Memory B cell (primary cell): Measurements from ENCODE around the gene ATRNL1.
"Not testable (repeated sequence)": the region's sequence is repeated elsewhere in the genome, so short reads cannot be mapped to it uniquely, and the experiment has no call there.

Experiments used
- ATAC-seq: fragments of 150-1000 bp; cut with Tn5 transposase; 2 replicates; pipeline ENCODE4 v1.10.0; 2021; ENCODE audit warnings: low read depth, mild to moderate bottlenecking, moderate library complexity
- DNase-seq, 2 donors: peaks; one replicate each; pipeline ENCODE4 v3.0.0; 2022; ENCODE audit warnings: low spot score in 2 of 2
- H3K27ac Mint-ChIP-seq: one replicate; pipeline ENCODE4 v1.8.0; 2022; ENCODE audit warnings: mild to moderate bottlenecking, moderate library complexity, mixed read lengths
- H3K27me3 Mint-ChIP-seq: one replicate; pipeline ENCODE4 v1.8.0; 2022; ENCODE audit warnings: mixed read lengths
- H3K36me3 Mint-ChIP-seq: one replicate; pipeline ENCODE4 v1.8.0; 2022; ENCODE audit warnings: mild to moderate bottlenecking, mixed read lengths
- H3K4me1 Mint-ChIP-seq: one replicate; pipeline ENCODE4 v1.8.0; 2022; ENCODE audit warnings: mixed read lengths
- H3K4me3 Mint-ChIP-seq: one replicate; pipeline ENCODE4 v1.8.0; 2022; ENCODE audit warnings: mild to moderate bottlenecking, moderate library complexity, mixed read lengths
- H3K9me3 Mint-ChIP-seq: one replicate; pipeline ENCODE4 v1.8.0; 2022; ENCODE audit warnings: mixed read lengths

ATRNL1 gene

DNA sequence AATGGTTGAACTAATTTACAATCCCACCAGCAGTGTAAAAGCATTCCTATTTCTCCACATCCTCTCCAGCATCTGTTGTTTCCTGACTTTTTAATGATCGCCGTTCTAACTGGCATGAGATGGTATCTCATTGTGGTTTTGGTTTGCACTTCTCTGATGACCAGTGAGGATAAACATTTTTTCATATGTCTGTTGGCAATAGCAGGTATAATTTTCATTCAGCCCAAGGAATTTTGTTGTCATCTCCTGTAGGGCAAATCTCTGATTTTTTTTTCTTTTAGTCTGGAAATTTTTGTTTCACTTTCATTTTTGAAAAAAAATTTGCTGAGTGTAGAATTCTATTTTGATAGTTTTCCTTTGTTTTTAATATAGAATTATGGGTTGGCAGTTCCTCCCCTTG lies 114.1 kb downstream of the ATRNL1 start:
- not testable (repeated sequence) for DNase-seq, H3K4me1 Mint-ChIP-seq, H3K27ac Mint-ChIP-seq, H3K9me3 Mint-ChIP-seq, ATAC-seq, H3K36me3 Mint-ChIP-seq, H3K4me3 Mint-ChIP-seq, H3K27me3 Mint-ChIP-seq

DNA sequence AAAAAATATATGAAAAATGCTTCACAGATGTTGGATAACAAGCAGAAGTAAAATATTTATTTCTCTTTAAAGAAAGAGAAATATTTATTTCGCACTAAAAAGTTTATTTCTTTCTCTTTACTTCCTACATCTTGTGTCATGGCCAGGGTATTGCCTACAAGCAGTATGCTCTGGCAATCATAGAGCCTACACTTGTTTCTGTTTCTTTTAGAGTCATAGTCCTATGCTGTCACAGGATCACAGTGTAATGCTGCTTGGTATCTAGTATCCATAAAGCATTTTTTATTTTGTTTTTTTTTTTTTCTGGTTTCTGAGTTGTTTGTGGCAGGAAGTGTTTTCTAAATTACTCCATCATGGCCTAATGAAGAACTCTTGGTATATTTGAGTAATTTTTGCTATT lies 116.0 kb downstream of the ATRNL1 start:
- DNase-seq (no peak), ATAC-seq (no peak)
- Mint-ChIP-seq H3K27ac (no peak overlapping the region), H3K36me3 (no peaks in the 10 kb centered on the region), H3K4me3 (no peak overlapping the region), H3K4me1 (no peaks in the 10 kb centered on the region), H3K27me3 (no peaks in the 10 kb centered on the region), H3K9me3 (peaks cover 4% of the 10 kb centered on the region)

DNA sequence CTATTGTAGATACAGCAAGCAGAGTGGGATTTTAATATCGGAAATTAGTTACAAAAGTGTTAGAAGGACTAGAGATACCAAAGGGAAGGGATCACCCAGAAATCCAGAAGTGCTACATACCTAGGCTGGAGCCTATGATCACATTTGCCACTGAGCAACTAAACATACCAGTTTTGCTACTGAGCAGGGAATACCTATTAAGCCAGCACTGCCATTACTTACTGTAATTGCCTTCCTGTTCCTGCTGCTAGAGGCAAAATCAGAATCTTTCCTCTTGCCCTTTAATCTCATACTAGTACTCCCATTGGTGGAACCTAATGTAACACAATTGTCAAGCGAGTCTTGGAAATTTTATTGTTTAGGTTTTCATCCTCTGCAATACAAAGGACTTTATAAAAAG lies 121.7 kb downstream of the ATRNL1 start:
- Mint-ChIP-seq H3K27ac (no peak overlapping the region), H3K36me3 (no peaks in the 10 kb centered on the region), H3K27me3 (no peaks in the 10 kb centered on the region), H3K9me3 (peaks cover 1% of the 10 kb centered on the region), H3K4me3 (no peak overlapping the region), H3K4me1 (no peaks in the 10 kb centered on the region)
- ATAC-seq = no peak
- no peak for DNase-seq

DNA sequence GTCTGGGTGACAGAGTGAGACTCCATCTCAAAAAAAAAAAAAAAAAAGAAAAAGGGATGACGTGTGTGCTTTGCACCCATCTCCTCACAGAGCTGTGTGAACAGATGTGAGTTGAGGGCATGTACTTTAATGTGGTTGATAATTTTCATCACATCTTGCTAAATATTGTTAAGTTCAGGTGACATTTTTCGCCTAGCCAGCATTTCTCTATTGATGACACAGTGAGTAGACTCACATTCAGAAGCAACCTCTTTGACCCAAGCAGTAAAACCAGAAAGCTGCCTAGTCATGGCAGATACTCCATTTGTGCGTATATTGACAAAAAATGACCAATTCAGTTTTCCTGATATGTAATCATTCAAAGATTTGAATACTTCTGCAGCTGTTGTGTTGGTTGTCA lies 126.0 kb downstream of the ATRNL1 start:
- Mint-ChIP-seq H3K27ac (no peak overlapping the region), H3K4me3 (no peak overlapping the region), H3K9me3 (peaks cover 3% of the 10 kb centered on the region), H3K36me3 (peaks cover 2% of the 10 kb centered on the region), H3K27me3 (no peaks in the 10 kb centered on the region), H3K4me1 (no peaks in the 10 kb centered on the region)
- DNase-seq = no peak
- no peak for ATAC-seq

DNA sequence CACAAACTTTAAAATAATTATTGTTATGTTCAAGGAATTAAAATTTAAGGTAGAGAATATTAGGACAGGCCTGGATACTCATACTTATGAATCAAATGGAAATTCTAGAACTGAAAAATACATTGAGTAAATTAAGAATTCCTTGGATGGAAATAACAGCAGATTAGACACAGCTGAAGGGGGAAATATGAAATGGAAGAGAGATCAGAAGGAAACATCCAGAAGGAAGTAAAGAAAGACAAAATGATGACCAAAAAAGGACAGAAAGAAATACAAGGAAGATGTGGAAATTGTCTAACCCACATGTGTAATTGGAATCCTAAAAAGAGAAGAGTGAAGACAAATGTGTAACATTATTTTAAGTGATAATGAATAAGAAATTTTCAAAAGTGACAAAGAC lies 128.9 kb downstream of the ATRNL1 start:
- DNase-seq = no peak
- Mint-ChIP-seq H3K36me3 (peaks cover 2% of the 10 kb centered on the region), H3K27me3 (no peaks in the 10 kb centered on the region), H3K9me3 (peaks cover 3% of the 10 kb centered on the region), H3K27ac (no peak overlapping the region), H3K4me1 (no peaks in the 10 kb centered on the region), H3K4me3 (no peak overlapping the region)
- ATAC-seq = no peak

DNA sequence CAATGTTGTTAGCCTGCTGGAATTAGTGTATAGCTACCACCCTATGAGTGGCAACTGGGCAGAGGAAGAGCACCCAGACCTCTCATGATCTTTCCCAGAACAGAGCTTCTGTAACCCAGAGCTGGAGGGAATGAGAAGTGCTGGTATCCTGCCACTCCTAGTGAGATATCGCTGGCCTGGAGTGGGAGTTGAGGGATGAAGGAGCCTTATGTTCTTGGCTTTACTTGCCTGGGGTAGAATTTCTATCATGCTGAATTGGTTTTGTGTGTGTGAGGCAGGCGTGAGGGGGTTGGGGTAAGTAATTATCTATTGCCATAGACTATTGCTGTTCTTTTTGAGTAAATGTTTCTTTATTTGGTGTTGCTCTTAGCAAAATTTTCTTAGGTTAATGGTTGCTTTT lies 146.6 kb downstream of the ATRNL1 start:
- H3K27me3 Mint-ChIP-seq = no peaks in the 10 kb centered on the region
- H3K4me3 Mint-ChIP-seq = no peak overlapping the region
- no peaks in the 10 kb centered on the region for H3K4me1 Mint-ChIP-seq
- H3K9me3 Mint-ChIP-seq = no peaks in the 10 kb centered on the region
- H3K27ac Mint-ChIP-seq = no peak overlapping the region
- no peak for DNase-seq
- no peak for ATAC-seq
- H3K36me3 Mint-ChIP-seq = no peaks in the 10 kb centered on the region

DNA sequence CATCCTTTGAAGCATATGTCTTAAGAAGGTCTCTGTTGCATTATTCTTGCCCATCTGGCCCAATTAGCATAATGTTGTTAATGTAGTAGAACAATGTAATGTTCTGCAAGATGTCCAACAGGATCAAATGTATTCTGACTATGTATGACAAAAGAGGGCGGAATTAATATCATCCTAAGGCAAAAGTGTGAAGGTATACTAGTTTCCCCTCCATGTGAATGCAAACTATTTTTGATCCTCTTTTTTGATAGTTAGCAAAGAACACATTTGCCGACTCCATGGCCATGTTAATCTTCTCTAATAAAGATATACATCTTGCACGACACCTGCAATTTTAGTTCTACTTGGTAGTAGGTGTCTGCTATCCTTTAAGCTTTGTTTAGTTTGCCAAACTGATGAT lies 157.6 kb downstream of the ATRNL1 start:
- DNase-seq (no peak), ATAC-seq (no peak)
- Mint-ChIP-seq H3K9me3 (peaks cover 5% of the 10 kb centered on the region), H3K4me3 (no peak overlapping the region), H3K36me3 (no peaks in the 10 kb centered on the region), H3K27ac (no peak overlapping the region), H3K27me3 (no peaks in the 10 kb centered on the region), H3K4me1 (no peaks in the 10 kb centered on the region)

GRCh38 chr10:115253765-115254164 lies 160.6 kb downstream of the ATRNL1 start:
- not testable (repeated sequence) for ATAC-seq, H3K4me1 Mint-ChIP-seq, H3K27ac Mint-ChIP-seq, H3K4me3 Mint-ChIP-seq, H3K36me3 Mint-ChIP-seq, DNase-seq, H3K27me3 Mint-ChIP-seq
- peaks cover 16% of the 10 kb centered on the region for H3K9me3 Mint-ChIP-seq

DNA sequence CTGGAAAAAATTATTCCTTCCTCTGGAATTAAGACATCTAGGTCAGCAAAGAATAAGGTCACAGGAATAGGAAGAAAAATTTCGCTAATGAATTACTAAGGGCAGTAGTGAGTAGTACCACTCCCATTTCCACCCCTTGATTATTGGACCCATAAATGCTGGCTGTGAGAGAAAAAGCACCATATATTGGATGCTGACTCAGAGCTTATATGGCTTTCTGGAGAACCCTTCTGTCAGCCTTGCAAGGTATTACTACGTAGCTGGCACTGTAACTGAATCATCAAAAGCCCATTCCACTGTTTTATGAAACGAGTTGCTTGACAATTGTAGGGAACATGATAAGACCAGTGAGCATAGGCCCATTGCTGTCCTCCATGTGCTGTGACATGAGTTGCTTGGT lies 179.3 kb downstream of the ATRNL1 start:
- Mint-ChIP-seq H3K4me3 (no peak overlapping the region), H3K27ac (no peak overlapping the region), H3K27me3 (no peaks in the 10 kb centered on the region), H3K4me1 (no peaks in the 10 kb centered on the region), H3K36me3 (no peaks in the 10 kb centered on the region), H3K9me3 (no peaks in the 10 kb centered on the region)
- ATAC-seq (no peak), DNase-seq (no peak)

DNA sequence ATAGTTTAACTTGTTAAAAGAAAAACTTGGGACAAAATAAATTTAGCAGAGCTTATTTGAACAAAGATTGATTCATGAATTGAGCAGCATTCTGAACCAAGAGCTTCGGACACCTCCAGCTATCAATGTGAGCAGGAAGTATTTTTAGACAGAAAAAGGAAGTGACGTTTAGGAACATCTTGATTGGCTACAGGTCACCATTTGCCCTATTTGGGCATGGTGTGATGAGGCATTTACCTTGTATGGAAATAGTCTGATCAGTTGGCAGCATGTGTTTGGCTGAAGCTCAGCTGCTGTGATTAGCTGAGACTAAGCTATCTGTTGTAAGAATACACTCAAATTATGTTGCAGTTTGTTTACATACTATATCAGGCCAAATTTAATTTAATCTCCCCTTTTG lies 185.1 kb downstream of the ATRNL1 start:
- H3K4me1 Mint-ChIP-seq = no peaks in the 10 kb centered on the region
- no peaks in the 10 kb centered on the region for H3K27me3 Mint-ChIP-seq
- H3K9me3 Mint-ChIP-seq = no peaks in the 10 kb centered on the region
- ATAC-seq (no peak), DNase-seq (no peak)
- no peak overlapping the region for H3K27ac Mint-ChIP-seq
- H3K36me3 Mint-ChIP-seq = no peaks in the 10 kb centered on the region
- no peak overlapping the region for H3K4me3 Mint-ChIP-seq

- Mint-ChIP-seq H3K4me3 (no peak overlapping the region), H3K9me3 (peaks cover 19% of the 10 kb centered on the region), H3K4me1 (no peaks in the 10 kb centered on the region), H3K36me3 (no peaks in the 10 kb centered on the region), H3K27me3 (no peaks in the 10 kb centered on the region), H3K27ac (no peak overlapping the region)
- no peak for ATAC-seq
- DNase-seq = no peak
Measured at GRCh38 chr10:115295213-115295805, 202.1 kb downstream of the ATRNL1 start.

- ATAC-seq (no peak), DNase-seq (no peak)
- Mint-ChIP-seq H3K4me3 (no peak overlapping the region), H3K9me3 (peaks cover 2% of the 10 kb centered on the region), H3K27ac (no peak overlapping the region), H3K36me3 (no peaks in the 10 kb centered on the region), H3K4me1 (no peaks in the 10 kb centered on the region), H3K27me3 (no peaks in the 10 kb centered on the region)
Measured at GRCh38 chr10:115300080-115300479, 206.9 kb downstream of the ATRNL1 start.

- not testable (repeated sequence) for H3K27ac Mint-ChIP-seq, H3K4me1 Mint-ChIP-seq, DNase-seq, H3K36me3 Mint-ChIP-seq, ATAC-seq, H3K4me3 Mint-ChIP-seq, H3K27me3 Mint-ChIP-seq
- H3K9me3 Mint-ChIP-seq = peaks cover 14% of the 10 kb centered on the region
Measured at GRCh38 chr10:115319669-115320068, 226.5 kb downstream of the ATRNL1 start.

DNA sequence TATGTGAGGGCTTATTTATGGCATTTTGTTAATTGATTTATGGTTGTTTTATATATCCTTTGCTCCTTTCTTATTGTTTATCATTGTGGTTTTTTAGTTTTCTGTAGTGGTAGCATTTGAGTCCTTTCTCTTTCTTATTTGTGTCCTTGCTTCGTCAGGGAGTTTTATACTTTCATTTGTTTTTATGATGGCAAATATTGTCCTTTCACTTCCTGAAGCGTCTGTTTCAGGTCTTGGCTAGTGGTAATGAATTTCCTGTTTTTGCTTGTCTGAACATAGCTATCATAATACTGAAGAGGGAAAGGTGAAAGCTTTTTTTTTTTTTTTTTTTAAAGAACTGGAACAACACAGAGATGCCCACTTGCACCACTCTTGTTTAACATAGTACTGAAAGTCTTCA lies 228.2 kb downstream of the ATRNL1 start:
- Mint-ChIP-seq H3K27me3 (no peaks in the 10 kb centered on the region), H3K4me1 (peaks cover 9% of the 10 kb centered on the region), H3K9me3 (peaks cover 12% of the 10 kb centered on the region), H3K4me3 (peak overlapping the region; percentile 42), H3K36me3 (no peaks in the 10 kb centered on the region), H3K27ac (peak overlapping the region; percentile 78)
- DNase-seq (no peak), ATAC-seq (peak; percentile 32)

DNA sequence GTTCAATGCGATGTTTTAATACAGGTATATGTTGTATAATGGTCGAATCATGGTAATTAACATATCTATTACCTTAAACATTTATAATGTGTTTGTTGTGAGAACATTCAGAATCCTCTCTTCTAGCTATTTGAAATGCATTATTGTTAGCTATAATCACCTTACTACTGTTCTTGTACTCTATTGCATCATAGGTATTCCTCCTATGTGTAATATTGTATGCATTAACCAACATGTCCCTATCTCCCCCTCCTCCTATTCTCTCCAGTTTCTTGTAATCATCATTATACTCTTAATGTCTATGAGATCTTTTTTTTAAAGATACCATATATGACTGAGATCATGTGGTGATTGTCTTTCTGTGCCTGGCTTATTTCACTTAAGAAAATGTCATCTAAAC lies 235.2 kb downstream of the ATRNL1 start:
- Mint-ChIP-seq H3K36me3 (no peaks in the 10 kb centered on the region), H3K9me3 (peaks cover 6% of the 10 kb centered on the region), H3K27me3 (no peaks in the 10 kb centered on the region), H3K4me1 (no peaks in the 10 kb centered on the region), H3K4me3 (no peak overlapping the region), H3K27ac (no peak overlapping the region)
- no peak for ATAC-seq
- no peak for DNase-seq
